ENCODE data around the gene GPC6.
"Not testable (repeated sequence)": the region's sequence is repeated elsewhere in the genome, so short reads cannot be mapped to it uniquely, and the experiment has no call there.

GPC6 gene

DNA sequence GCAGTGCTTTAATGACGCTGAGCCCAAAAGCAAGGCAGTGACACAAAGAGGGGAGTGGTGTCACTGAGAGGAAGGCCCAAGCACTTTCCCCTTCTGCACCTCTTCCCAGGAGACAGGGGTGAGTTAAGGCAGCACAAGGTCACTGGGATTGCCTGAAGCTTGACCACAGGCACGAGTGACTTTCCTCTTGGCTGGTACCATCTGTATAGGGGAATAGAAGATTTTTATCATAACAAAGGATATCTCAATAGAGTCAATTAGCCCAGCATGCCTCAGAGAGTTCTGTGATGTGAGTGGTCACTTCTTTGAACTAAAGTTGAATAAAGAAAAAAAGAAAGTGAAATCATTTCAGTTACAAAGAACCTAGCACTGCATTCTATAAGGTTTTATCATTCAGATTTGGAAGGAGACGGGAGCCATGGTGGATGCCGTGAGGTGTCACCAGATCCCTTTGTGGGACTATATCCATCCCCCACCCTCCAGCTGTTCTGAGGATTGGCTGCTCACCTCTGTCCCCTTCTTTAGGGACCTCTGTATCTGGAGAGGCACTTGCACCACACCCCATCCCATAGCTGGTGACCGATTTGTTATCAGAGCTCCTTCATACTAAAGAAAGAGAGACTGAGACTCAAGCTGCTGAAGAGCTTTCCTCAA lies 961.7 kb downstream of the GPC6 start:
- DNase-seq: no peak

DNA sequence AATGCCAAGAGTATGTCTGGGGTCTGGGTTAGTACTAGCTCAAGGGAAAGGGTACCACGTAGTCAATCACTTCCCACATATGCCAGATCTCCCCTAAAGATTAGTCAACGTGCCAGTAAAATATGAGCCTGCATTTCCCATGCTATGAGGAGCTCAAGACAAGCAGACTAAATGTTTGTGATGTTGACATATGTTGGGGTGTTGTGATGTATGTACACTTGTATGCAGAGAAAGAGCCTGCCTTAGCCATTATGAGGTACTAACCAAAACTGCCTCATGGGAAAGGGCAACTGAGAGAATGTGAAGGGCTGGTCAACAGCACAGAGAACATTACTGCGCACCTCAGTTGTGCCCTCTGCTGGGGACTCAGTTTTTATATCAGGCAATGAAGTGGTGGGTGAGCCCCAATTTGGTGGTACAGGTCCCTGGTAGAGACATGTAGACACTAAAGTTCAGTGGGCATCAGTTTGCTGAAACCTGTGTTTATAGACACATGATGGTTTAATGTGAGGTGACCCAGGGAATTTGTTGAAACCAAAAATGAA lies 965.9 kb downstream of the GPC6 start:
- no peak for DNase-seq

DNA sequence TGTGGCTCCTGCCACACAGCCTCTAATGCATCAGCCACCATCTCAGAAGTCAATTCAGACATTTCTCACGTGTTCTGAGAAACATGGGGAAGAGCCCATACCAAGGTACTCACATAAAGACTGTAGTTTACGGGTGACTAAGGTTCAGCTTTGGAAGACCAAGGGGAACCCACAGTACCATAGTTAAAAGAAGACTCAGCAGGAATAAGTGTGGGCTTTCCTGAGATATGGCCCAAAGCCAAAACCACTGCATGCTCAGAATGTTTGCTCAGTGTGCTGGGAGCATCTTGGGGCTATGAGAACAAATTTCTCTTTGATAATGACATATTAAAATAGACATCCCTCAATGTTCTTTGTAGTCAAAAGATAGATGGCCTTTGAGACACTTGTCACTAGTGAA lies 969.1 kb downstream of the GPC6 start:
- DNase-seq: no peak

DNA sequence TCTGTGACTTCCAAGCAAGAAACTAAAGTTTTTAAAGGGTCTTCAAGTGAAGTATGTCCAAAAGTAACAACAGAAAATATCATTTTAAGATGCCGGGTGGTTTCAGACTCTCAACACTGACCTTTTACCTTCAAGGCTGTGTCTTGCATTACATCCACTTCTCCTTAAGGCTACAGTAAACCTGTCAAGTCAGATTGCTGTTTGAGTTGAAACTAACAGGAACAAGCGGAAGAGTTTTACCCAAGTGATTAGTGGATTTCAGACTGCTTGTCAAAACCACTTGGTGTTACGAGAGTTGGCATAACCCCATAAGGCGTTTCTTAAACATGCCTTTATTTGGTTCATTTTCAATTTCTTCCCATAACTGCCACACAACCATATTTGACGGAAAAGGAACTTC lies 969.8 kb downstream of the GPC6 start:
- DNase-seq: no peak

DNA sequence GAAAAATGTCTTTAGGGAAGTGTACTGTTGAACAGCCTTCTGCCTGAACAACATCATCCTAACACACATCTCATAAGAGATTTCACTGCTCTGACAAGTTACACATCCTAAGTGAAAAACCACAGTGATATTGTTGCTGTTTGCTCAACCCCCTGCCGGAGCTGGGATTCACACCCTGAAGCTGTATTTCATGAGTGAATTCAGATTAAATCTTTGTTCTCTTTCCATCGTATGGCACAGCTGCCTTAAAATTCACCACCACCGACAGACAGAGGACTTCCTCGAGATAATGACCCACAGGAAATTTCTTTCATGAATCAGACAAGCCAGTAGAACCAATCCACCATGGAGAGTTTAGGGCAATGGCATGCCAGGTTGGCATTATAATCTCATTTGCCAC lies 972.1 kb downstream of the GPC6 start:
- no peak for DNase-seq

DNA sequence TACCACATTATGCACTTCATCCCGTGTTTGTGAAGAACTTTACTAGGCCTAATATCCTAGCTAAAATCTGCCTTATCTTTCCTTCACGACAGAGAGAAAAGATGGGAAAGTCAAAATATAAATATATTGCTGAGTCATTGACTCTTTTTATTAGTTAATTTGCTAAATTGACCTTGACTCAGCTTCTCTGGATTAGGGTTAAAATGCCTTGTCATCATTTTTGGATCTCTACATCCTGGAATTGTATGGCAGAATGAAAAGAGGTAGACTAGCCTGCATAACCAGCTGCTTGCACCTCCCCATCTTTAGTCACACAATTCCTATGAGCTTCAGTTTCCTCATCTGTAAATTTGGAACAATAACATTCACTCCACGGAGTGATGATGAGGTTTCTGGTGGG lies 972.5 kb downstream of the GPC6 start:
- DNase-seq: no peak

DNA sequence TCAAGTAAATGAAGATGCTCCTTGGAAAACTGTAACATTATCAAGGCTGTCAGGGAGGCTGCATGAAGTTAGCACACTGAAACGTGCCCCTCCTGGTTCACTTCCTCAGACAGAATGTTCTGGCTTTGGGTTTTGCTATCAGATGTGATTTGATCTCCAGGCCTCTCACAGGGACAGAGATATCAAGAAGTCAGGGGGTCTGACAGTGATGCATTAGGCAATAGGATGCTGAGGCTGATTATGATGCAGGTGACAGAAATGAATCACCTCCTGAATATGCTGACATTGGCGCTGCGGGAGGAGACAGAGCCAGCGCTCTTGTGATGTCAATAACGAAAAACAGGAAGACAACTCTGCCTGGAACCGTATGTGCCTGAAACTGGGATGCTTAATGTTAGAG lies 974.4 kb downstream of the GPC6 start:
- no peak for DNase-seq

DNA sequence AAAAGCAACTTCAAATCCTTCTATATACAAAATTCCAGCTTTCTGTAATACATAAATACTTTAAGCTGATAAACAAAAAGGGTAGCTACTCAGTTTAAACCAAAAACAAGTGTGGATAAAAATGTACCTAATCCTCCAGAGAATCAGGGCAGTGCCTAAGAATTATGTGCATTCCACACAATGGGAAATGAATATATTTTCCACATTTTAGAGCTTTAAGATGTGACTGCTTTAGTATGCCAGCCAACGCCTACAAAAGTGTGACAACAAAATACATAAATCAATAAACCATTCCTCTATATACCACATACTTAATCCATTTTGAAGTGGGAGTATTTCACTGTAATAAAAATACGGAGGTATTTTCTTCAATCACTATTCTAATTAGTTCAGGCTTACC lies 977.6 kb downstream of the GPC6 start:
- no peak for DNase-seq

DNA sequence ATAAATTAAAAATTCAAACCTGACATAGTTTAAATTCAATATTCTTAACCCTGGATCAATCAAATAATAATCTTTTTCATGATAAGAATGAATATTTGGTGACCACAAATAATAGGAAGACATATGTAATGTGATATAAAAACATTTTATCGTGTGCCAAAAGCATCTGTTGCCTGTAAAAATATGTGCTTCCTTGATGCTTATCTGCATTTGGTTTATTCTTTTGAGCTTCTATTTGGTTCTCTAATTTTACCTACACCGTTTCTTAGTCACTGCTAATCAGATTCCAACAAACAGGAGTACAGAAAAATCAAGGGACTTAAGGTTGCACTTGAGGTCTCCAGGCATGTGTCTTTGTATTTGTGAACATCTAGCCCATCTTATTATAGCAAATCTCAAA lies 978.3 kb downstream of the GPC6 start:
- DNase-seq: no peak

DNA sequence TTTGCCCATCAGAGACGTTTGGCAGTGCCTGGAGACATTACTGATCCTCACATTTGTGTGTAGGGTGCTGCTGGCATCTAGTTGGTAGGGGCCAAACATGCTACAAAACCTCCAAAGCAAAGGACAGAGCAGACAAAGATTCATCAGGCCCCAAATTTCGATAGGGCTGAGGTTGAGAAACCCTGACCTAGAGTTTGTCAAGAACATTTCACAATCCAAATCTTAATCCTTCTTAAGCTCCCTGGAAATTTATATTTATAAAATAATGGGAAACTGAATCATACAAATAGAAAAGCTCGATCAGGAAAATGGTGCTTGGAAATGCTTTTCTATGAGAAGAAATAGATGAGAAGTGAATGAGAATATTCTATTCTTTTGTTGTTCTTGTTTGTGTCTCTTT lies 979.3 kb downstream of the GPC6 start:
- DNase-seq: no peak

DNA sequence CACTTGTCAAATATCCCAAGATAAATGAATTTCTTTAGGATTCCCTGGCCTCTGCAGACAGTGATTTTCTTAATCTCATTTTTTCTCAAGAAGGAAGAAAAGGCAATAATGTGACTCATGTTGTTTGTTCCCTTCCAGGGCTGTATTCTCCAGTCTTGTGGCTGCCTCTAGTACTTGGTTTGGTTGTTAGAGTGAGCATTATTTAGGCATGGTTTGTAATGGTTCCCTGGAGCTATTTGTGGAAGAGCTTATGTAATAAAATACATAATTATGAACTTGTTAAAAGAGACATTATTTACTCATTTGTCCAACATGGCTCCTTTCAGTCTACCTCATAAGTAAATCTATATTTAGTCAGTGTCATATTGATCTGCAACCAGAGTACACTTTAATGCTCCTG lies 982.5 kb downstream of the GPC6 start:
- no peak for DNase-seq

DNA sequence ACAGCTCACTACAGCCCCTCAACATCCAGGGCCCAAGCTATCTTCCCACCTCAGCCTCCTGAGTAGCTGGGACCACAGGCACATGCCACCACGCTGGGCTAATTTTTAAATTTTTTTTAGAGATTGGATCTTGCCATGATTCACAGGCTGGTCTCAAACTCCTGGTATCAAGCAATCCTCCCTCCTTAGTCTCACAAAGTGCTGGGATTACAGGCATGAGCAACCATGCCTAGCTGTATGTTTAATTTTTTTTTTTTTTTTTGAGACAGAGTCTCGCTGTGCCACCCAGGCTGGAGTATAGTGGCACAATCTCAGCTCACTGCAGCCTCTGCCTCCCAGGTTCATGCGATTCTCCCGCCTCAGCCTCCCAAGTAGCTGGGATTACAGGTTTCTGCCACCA lies 983.3 kb downstream of the GPC6 start:
- DNase-seq: not testable (repeated sequence)

DNA sequence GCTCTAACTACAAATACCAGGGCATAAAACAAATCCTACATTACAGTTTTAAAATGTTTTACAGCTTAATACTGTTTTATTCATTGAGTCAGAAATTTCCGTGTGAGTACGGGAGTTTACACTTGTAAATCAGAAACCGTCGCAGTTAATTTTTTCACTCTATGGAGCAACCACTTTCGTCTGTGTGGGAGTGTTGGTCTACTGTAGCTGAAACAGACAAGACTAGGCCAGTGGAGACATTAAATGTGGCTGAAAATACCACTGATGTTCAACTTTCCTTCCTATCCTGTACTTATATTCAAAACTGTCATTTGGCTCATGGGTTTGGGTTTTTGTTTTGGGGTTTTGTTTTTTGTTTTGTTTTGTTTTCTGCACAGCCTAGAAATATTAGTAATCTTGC lies 984.2 kb downstream of the GPC6 start:
- no peak for DNase-seq

DNA sequence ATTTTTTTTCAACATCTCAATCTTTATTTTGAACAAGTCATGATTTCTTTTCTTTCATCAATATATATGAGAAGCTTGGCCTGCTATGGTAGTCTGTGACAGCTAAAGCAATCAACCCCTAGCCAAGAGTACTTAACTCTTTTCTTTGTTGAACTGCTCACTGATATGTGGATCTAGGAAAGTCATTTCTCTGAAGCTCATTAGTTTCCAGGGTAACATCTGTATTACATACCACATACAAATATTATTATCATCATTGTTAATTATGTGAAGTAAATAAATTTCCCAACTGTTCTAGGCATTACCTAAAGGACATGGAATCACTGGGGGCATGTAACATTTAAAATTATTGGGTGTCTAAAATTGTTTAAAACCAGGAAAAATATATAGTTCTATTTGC lies 985.6 kb downstream of the GPC6 start:
- DNase-seq: no peak

DNA sequence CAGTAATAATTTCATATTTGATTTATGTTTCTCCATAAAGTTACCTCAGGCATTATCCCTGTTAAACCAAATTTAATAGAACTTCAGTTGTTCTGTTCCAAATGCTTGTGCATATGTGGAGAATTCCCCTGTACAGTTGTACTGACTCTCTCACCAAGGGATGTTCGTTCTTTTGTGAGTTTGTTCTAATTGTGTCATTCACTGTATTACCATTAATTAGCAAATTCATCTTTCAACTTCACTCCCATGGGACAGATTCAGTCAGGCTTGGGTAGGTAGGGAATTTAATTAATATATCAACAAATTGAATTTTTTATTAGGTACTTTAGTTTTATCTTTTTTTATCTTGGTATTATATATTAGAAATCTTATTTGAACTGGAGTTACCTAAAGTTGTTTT lies 987.5 kb downstream of the GPC6 start:
- no peak for DNase-seq

DNA sequence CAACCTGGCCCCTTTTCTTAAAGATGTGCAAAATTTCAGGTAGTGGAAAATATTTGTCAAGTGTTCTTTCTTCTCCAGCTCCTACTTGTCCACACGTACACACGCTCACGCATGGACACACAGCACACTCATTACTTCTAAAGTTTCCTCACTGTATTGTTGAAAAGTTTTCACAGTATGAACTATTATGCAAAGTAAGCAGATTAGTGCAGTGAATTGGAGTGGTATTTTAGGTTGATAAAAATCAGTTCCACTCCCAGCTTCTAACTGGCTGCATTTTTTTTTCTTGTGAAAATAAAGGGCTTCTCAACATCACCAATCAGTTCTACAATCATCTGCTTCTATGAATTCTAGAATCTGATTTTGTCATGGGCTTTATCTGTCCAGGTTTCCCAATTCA lies 988.4 kb downstream of the GPC6 start:
- DNase-seq: no peak

DNA sequence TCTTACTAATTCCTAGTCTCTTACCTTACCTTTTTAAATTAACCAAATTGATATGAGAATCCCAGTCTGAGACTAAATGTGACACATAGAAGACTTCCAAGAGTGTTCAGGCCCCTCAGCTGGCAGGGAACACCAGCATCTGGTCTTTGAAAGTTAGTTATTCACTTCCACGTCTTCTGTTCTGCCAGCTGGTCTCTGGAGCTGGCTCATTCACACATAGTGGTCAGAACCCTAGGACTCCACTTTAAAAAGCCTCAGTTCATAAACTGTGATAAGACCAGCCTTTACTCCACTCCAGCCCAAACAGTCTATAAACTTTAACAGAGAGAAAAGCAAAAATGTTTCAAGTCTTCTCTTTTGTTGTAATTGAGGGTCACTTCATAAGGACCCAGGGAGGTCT lies 989.9 kb downstream of the GPC6 start:
- no peak for DNase-seq

DNA sequence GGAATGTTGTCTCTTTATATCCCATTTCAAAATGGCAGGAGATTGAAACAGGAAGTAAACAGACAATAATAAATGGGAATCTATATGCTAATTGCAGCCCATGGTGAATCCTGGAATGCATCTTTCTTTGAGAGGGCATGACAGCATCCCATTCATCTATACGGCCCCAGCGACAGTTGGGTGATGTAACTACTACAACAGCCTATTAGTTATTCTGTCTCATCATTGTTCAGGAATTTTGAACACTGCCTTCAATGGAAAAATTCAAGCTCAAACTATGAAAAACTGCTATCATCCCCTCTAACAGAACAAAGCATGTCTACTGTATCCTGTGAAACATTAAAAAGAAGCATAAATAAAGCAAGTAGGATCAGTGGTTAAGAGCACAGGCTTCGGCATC lies 990.8 kb downstream of the GPC6 start:
- no peak for DNase-seq

DNA sequence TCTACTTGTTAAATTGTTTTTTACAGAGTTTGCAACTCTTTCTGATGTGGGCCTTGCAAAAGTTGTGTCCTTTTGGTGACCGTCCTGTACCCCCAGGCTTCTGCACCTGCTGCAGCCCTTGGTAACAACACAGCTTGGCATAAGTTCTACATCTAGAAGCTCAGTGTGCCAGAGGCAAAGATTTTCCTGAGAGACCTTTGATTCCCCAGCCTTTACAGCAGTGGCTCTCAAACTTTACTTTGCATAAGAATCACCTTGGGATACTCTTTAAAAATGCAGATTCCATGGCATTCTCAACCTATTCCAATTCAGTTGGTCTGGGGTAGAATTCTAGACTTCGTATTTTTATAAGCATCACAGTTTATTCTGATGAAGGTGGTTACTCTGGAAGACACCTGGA lies 991.9 kb downstream of the GPC6 start:
- DNase-seq: no peak

DNA sequence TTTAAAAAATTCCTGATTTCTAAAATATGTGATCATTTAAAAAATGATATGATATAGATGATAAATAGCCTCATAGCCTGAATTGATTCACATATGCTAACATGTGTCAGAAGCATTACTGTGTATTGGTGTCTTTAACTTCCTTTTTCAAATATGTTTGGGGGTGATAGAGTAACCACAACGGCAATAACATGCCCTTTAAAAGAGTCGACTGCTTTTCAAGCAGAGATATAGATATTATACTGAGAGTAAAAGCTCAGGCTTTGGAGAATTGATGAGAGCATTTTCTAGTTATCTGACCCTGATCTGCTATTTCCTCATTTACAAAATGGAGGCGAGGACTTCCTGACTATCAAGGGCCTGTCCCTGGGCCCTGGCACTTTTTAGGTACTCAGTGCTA lies 992.3 kb downstream of the GPC6 start:
- no peak for DNase-seq

DNA sequence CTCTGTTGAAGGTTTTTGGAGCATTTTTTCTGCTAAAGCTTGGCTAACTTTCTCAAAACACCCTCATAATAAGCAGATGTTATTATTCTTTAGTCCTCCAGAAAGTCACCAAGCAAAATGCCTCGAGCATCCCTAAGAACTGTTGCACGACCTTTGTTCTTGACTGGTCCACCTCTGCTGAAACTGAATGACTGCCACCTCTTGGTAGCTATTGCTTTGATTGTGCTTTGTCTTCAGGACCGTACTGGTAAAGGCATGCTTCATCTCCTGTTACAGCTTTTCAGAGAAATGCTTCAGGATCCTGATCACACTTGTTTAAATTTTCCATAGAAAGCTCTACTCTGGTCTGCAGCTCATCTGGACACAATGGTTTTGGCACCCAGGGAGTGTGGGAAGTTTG lies 998.1 kb downstream of the GPC6 start:
- DNase-seq: no peak

DNA sequence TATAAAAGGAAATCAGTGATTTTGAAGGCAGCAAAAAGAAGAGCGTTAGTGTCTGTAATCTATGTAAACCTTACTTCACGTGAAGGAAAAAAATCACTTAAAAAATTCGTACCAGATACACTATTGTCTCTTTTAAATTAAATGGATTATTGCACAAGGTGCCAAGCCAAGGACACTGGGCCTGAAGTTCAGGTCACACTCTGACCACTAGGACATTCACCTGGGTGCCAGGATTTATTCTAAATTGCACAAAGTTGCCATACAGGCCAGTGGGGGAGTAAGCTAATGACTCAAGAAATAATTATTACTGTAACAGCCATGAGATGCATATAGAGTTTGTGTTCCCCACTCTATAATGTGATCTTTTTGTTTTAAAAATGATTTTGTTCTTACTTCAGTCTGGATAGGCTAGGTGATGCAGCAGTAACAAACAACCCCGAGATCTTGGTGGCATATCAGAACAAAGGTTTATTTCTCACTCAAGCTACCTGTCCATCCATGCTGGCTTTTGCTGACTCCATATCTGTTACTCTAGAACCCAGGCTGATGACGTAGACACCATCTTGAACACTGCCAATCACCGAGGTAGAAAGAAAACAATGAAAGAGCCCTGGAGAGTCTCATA lies 1000.8 kb downstream of the GPC6 start:
- no peak for DNase-seq

DNA sequence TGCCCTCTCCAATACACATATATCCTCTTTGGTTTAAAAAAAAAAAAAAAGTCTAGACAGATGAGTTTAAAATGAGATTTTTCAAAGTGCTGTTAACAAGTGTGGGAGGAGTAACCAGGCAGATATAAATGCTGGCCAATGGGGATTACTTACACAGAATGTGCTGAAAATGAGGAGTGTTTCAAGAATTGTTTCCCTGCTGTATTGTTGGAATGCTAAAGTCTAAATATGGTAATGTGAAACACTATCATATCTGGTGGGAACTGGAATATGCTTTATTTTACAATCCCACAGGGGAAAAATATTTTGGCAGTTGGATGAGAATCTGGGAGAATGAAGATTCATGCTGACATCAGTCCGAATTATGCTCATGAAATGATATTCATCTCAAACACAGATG lies 1002.2 kb downstream of the GPC6 start:
- no peak for DNase-seq

DNA sequence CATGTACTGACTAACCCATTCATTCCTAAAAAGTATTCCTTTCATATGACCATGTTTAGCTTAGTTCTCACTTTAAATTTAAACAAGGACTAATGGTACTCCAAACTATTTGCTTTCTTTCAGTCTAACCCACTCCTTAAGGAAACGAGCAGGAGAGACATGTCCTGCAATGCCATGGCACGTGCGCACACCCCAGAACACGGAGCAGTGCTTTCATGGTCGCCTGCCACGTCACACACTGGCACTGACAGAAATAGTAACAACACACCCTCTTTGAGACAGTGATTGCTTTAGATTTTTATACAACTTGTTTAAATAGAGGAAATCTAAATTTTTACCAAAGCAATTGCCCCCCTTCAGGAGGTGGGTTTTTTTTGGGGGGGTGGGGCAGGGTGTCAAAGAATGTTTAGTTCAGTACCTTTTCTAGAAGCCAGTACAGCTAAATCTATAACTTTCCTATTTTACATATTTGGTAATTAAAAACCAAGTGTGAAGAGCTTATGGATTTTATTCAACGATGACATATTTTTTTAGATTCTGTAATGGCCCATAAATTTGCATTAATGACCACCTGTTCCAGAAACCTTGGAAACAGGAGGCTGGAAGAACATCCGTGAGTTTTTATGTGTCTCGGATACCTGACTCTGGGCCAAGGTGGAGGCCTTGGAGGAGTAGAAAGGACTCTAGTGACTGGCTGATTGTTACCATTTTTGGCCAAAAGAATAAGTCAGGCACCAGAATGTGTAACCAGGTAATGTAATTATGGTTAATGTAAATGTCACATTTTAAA lies 1005.7 kb downstream of the GPC6 start:
- no peak for DNase-seq
